ENCODE measurements around the gene SFTPB.
A peak's percentile ranks its signal among the peaks of the same experiment; 100 is the strongest.

SFTPB gene

DNA sequence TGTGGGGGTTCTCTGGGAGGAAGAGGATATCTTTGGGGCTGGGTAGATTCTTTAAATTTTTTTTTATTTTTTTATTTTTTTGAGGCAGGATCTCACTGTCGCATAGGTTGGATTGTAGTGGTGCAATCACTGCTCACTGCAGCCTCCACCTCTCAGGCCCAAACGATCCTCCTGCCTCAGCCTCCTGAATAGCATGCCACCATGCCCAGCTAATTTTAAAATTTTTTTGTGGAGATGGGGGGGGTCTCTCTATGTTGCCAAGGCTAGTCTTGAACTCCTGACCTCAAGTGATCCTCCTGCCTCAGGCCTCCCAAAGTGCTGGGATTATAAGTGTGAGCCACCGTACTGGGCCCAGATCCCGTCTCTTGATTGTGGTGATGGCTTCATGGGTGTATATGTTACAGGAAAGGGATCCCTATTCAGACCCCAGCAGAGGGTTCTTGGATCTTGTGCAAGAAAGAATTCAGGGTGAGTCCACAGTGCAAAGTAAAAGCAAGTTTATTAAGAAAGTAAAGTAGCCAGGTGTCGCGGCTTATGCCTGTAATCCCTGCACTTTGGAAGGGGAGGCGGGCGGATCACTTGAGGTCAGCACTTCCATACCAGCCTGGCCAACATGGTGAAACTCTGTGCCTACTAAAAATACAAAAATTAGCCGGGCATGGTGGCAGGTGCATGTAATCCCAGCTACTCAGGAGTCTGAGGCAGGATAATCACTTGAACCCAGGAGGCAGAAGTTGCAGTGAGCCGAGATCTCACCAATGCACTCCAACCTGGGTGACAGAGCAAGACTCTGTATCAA is 54.1 kb downstream of the SFTPB start:
- no peak for DNase-seq (ENCODE audit: low read depth in 2 of 2)

DNA sequence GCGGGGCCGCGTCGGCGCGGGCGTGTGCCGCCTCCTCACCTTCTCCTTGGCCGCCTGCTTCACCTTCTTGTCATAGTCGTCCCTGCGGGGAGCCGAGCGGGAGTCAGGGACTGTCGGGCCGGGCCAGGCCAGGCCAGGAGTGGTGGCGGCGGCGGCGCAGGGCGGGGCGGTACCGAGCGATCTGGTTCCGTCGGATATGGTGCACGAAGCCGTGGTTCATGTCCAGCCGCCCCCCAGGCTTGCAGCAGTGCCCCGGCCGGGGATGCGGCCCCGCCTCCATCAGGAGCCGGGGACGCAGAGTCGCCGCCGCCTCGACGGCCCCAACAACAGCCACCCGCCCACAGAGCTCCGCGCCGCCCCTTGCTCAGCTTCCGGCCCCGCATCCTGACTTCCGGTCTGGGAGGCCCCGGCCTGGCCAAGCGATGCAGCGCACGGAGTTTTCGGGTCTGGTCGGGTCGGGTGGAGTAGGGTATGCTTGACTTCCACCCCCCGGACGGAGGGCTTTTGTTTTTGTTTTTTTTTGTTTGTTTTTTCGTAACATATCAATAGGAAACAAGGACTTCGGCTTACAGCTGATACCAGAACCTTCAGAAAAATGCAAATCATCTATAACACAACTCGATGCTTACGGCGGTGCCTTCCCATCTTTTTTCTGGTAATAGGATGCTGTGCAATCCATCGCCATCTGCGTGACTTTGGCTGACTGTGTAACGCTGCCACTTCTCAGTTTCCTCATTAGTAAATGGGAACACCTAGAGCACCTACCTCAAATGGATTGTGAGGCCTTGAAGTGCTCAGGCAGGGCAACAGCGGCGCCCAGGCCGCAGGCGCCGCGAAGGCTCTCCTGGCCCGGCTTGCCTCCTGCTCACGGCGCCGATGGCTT is 56.1 kb downstream of the SFTPB start, which contains the start of gene C2orf68:
Gene C2orf68 (minus strand): TSS at position 362 of the 883 bp plus-strand sequence. CDS start 82 bp downstream, at position 280.
- DNase-seq (ENCODE audit: low read depth in 2 of 2), result peak; percentile 59 to 63

DNA sequence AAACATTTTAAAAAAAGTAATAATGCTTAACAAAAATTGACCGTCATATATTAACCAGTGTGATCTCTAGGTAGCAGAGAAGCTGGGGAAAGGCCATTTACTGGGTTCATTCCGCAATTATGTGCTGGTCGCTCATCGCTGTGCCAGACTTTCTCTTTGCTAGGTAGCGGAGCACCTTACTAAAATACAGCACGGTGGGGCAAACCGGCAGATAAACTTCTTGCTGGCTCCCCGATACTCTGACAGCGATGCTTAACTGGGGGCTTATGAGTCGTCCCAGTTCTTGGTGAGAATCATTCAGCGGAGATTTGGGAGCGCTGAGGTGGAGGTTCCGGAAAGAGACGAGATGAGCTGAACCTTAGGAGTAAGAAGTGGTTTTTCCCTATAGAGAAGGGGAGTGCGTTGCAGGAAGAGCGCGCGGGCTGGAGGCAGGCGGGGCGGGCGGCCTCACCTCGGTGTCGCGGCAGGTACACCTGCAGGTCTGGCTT is 56.7 kb downstream of the SFTPB start:
- no peak for DNase-seq (ENCODE audit: low read depth in 2 of 2)

All from fibroblast of skin of left quadriceps (primary cell).